ENCODE measurements around the gene FBXW5. TPM values are rescaled to one million over a fixed set of nuclear protein-coding genes. Genes with fewer than 3 reads are reported as not detected.

The FBXW5 gene
- total and polyA plus RNA-seq, 2 experiments from 2014 or later: 27.0 to 111 TPM

GRCh38 chr9:136980669-136981478 is 36.3 kb upstream of the FBXW5 start:
- Histone ChIP-seq H3F3A (replicated peaks; ENCODE audit: low read depth) (no peaks in the 10 kb centered on the region), H2AFZ (no peak overlapping the region), H3K9me2 (ENCODE audit: insufficient read depth) (no peaks in the 10 kb centered on the region), H3K4me1 (ENCODE audit: insufficient read depth) (no peaks in the 10 kb centered on the region; the same call in 1 of the 2 replicates), H3K27ac (ENCODE audit: low read depth) (no peak overlapping the region), H3K4me2 (no peak overlapping the region), H4K20me1 (replicated peaks; ENCODE audit: insufficient read depth) (no peaks in the 10 kb centered on the region), H3K4me3 (no peak overlapping the region), H3K79me2 (replicated peaks; ENCODE audit: insufficient read depth) (no peaks in the 10 kb centered on the region), H3K36me3 (ENCODE audit: insufficient read depth) (no peaks in the 10 kb centered on the region), H3K27me3 (ENCODE audit: insufficient read depth) (peaks cover 23% of the 10 kb centered on the region)
- H3K27me3 Mint-ChIP-seq (ENCODE audit: insufficient read depth, low read depth, poor library complexity): peaks cover 16% of the 10 kb centered on the region
- H3K36me3 Mint-ChIP-seq (ENCODE audit: low read depth): no peaks in the 10 kb centered on the region
- no peak overlapping the region for H3K27ac Mint-ChIP-seq
- TF ChIP-seq ZNF462 (CRISPR knock-in tag; IDR thresholded peaks at IDR 0.05) (no peak), POLR2AphosphoS5 (IDR thresholded peaks at IDR 0.05; ENCODE audit: low read depth) (no peak), EZH2 (IDR thresholded peaks at IDR 0.05; ENCODE audit: low read depth, unreplicated experiment) (no peak), ETS1 (IDR thresholded peaks at IDR 0.05) (no peak), STAT1 (IDR thresholded peaks at IDR 0.05; ENCODE audit: unreplicated experiment) (no peak), EZH2phosphoT487 (IDR thresholded peaks at IDR 0.05; ENCODE audit: unreplicated experiment) (no peak), CREB1 (CRISPR knock-in tag; IDR thresholded peaks at IDR 0.05; ENCODE audit: low read depth) (no peak), JUNB (IDR thresholded peaks at IDR 0.05; ENCODE audit: unreplicated experiment) (no peak), ZNF331 (CRISPR knock-in tag; IDR thresholded peaks at IDR 0.05; ENCODE audit: low read depth) (no peak), CTCF (conservative IDR thresholded peaks at IDR 0.05; ENCODE audit: low read depth in 2 of 2) (no peak), NANOG (IDR thresholded peaks at IDR 0.05; ENCODE audit: borderline replicate concordance) (no peak)
- no peak for DNase-seq (ENCODE audit: low spot score)
- no peak overlapping the region for H3K4me3 Mint-ChIP-seq
- ATAC-seq: no peak
- peaks cover 2% of the 10 kb centered on the region; the same call in 2 of the 3 replicates for H3K4me1 Mint-ChIP-seq
- H3K9me3 Mint-ChIP-seq: no peaks in the 10 kb centered on the region
